Transverse colon (tissue), 3 donors: ENCODE measurements around the gene ARHGAP44.

Experiments used
- POLR2A ChIP-seq: fragments of 450-650 bp; IDR thresholded peaks from one replicate; pipeline ENCODE4 v1.6.1; 2016; ENCODE audit warnings: antibody characterized with exemption, mild to moderate bottlenecking, moderate library complexity
- TF ChIP-seq, protein P1 (sequence below), 5 experiments: fragments of 200-600 bp in 3 of 5; fragments of 450-650 bp in 2 of 5; sonication (generic) in 3 of 5; IDR thresholded peaks; 1 replicate in 2 of 5; 2 replicates in 3 of 5; pipeline ENCODE4 v1.5.1; 2016 to 2017; ENCODE audit warnings: antibody characterized with exemption in 5 of 5, inconsistent platforms in 3 of 5, mild to moderate bottlenecking in 2 of 5, moderate library complexity in 1 of 5

DNA sequence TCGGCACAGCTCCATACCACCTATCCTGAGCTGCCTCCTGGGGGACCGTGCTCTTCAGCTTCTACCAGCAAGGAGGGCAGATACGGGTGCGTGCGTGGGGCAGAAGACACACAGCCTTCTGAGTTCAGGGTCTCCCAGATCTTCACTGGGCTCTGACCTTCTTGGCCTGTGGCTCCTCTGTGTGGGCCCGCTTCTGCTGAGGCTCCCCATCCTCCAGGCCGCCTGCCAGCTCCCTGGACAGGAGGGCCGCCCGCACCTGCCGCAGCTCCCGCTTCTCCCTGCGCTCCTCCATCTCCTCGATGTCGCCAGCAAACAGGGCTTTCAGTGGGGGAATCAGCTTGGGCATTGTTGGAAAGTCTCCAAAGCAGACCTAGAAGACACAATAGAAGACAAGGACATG is 203.4 kb downstream of the ARHGAP44 start:
- TF ChIP-seq, protein P1, sequence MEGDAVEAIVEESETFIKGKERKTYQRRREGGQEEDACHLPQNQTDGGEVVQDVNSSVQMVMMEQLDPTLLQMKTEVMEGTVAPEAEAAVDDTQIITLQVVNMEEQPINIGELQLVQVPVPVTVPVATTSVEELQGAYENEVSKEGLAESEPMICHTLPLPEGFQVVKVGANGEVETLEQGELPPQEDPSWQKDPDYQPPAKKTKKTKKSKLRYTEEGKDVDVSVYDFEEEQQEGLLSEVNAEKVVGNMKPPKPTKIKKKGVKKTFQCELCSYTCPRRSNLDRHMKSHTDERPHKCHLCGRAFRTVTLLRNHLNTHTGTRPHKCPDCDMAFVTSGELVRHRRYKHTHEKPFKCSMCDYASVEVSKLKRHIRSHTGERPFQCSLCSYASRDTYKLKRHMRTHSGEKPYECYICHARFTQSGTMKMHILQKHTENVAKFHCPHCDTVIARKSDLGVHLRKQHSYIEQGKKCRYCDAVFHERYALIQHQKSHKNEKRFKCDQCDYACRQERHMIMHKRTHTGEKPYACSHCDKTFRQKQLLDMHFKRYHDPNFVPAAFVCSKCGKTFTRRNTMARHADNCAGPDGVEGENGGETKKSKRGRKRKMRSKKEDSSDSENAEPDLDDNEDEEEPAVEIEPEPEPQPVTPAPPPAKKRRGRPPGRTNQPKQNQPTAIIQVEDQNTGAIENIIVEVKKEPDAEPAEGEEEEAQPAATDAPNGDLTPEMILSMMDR (IDR thresholded peaks at IDR 0.05): no peak
- no peak for TF ChIP-seq POLR2A
